ENCODE data around the gene CCDC70. TPM values are rescaled to one million over a fixed set of nuclear protein-coding genes. Genes with fewer than 3 reads are reported as not detected.

Gene CCDC70
- total and polyA plus RNA-seq, 2 experiments from 2014 or later, result not detected

GRCh38 chr13:51844862-51845573, 16.8 kb upstream of the CCDC70 start, which contains the start of gene TMEM272:
Gene TMEM272 (minus strand): TSS chr13:51845177. CDS start chr13:51838530, 6,647 bp downstream.
- H3K9me3 ChIP-seq (ENCODE audit: low read depth), result no peaks in the 10 kb centered on the region
- peaks cover 4% of the 10 kb centered on the region for H3K4me1 ChIP-seq (ENCODE audit: low read depth)
- peak; percentile 96 for TF ChIP-seq CTCF (IDR thresholded peaks at IDR 0.05; ENCODE audit: low read depth, low read length)
- H3K36me3 ChIP-seq, result no peaks in the 10 kb centered on the region
- no peaks in the 10 kb centered on the region for H3K27me3 ChIP-seq
- no peak within 1 kb of the TSS for H3K27ac ChIP-seq
- peak; percentile 60 to 65 for DNase-seq (ENCODE audit: low read depth in 1 of 2, low spot score in 1 of 2)
- no peak within 1 kb of the TSS for H3K4me3 ChIP-seq

- H3K4me1 ChIP-seq (ENCODE audit: low read depth), result peaks cover 4% of the 10 kb centered on the region
- no peaks in the 10 kb centered on the region for H3K9me3 ChIP-seq (ENCODE audit: low read depth)
- no peak overlapping the region for H3K4me3 ChIP-seq
- no peak overlapping the region for H3K27ac ChIP-seq
- DNase-seq (ENCODE audit: low read depth in 1 of 2, low spot score in 1 of 2), result no peak
- no peaks in the 10 kb centered on the region for H3K27me3 ChIP-seq
- H3K36me3 ChIP-seq, result no peaks in the 10 kb centered on the region
- no peak for TF ChIP-seq CTCF (IDR thresholded peaks at IDR 0.05; ENCODE audit: low read depth, low read length)
These were observed 16.0 kb upstream of the CCDC70 start for GRCh38 chr13:51845574-51846318.

DNA sequence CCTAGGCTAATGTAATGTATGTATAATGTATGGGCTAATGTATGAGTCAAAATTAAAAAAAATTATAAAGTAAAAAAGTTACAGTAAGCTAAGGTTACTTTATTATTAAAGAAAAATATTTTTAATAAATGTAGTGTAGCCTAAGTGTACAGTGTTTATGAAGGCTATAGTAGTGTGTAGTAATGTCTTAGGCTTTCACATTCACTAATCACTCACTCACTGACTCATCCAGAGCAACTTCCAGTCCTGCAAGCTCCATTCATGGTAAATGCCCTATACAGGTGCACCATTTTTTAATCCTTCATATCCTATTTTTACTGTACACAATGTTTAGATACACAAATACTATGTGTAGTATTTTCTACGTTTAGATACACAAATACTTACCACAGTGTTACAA, 15.0 kb upstream of the CCDC70 start:
- Histone ChIP-seq H3K36me3 (no peaks in the 10 kb centered on the region), H3K4me1 (ENCODE audit: low read depth) (no peaks in the 10 kb centered on the region), H3K9me3 (ENCODE audit: low read depth) (no peaks in the 10 kb centered on the region), H3K27ac (no peak overlapping the region), H3K27me3 (no peaks in the 10 kb centered on the region), H3K4me3 (no peak overlapping the region)
- no peak for TF ChIP-seq CTCF (IDR thresholded peaks at IDR 0.05; ENCODE audit: low read depth, low read length)
- DNase-seq (ENCODE audit: low read depth in 1 of 2, low spot score in 1 of 2), result no peak

- Histone ChIP-seq H3K4me3 (no peak overlapping the region), H3K27me3 (peaks cover 5% of the 10 kb centered on the region), H3K36me3 (no peaks in the 10 kb centered on the region), H3K27ac (no peak overlapping the region), H3K9me3 (ENCODE audit: low read depth) (no peaks in the 10 kb centered on the region), H3K4me1 (ENCODE audit: low read depth) (no peaks in the 10 kb centered on the region)
- peak in 1 of 2 donors; percentile 18 for DNase-seq (ENCODE audit: low read depth in 1 of 2, low spot score in 1 of 2)
- TF ChIP-seq CTCF (IDR thresholded peaks at IDR 0.05; ENCODE audit: low read depth, low read length), result no peak
These were observed 13.1 kb upstream of the CCDC70 start for GRCh38 chr13:51848674-51849073.

- H3K27me3 ChIP-seq, result peaks cover 5% of the 10 kb centered on the region
- no peaks in the 10 kb centered on the region for H3K4me1 ChIP-seq (ENCODE audit: low read depth)
- no peaks in the 10 kb centered on the region for H3K36me3 ChIP-seq
- DNase-seq (ENCODE audit: low read depth in 1 of 2, low spot score in 1 of 2), result peak; percentile 25 to 58
- H3K4me3 ChIP-seq, result no peak overlapping the region
- H3K9me3 ChIP-seq (ENCODE audit: low read depth), result no peaks in the 10 kb centered on the region
- H3K27ac ChIP-seq, result no peak overlapping the region
- peak; percentile 76 for TF ChIP-seq CTCF (IDR thresholded peaks at IDR 0.05; ENCODE audit: low read depth, low read length)
These were observed 12.3 kb upstream of the CCDC70 start for GRCh38 chr13:51849145-51850101.

Measured in cardiac muscle cell (in vitro differentiated cells and primary cell).